ENCODE measurements around the gene LUZP2. TPM values are rescaled to one million over a fixed set of nuclear protein-coding genes. Genes with fewer than 3 reads are reported as not detected.

LUZP2 gene
- polyA plus RNA-seq, 1 of the 3 experiments (the other 2 are of a cell fraction): 0.03 TPM

DNA sequence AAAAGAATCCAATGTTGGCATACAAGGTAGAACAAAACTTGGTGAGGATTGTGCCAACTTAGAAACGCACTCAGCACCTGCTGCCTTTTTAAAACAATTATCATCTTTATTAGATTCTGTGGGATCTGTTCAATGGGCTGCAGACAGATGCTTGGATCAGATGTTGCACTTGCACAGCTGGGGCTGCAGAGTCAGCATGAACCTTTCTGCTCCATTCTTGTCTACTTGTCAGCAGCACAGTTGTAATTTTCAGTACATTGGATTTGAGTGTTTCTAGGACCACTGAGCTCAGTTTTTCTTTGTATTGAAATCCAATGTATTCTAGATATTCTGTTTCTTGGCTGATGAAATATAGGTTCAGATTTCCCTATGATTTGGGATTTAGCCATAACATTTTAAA, 164.5 kb downstream of the LUZP2 start:
- Histone ChIP-seq H3K4me3 (ENCODE audit: low read depth in 2 of 2, low read length in 1 of 2) (no peak overlapping the region), H3F3A (replicated peaks; ENCODE audit: insufficient read depth) (no peaks in the 10 kb centered on the region), H3K36me3 (replicated peaks in 1 of 2; ENCODE audit: control insufficient read depth in 1 of 2, insufficient read depth in 2 of 2, low read length in 1 of 2) (no peaks in the 10 kb centered on the region), H3K9me2 (no peaks in the 10 kb centered on the region), H3K4me1 (ENCODE audit: control insufficient read depth in 1 of 2, insufficient read depth in 2 of 2, low read depth in 1 of 2, low read length in 1 of 2) (peaks cover 0 to 6% of the 10 kb centered on the region in 2 experiments; a peak in 2 of 4 replicates), H2AFZ (ENCODE audit: low read depth) (no peak overlapping the region), H3K9me3 (no peaks in the 10 kb centered on the region), H3K79me2 (ENCODE audit: insufficient read depth) (no peaks in the 10 kb centered on the region), H3K27ac (ENCODE audit: low read depth in 2 of 2, low read length in 1 of 2) (no peak overlapping the region; a peak in 1 of 4 replicates), H3K9ac (no peak overlapping the region), H3K4me2 (no peak overlapping the region), H3K27me3 (ENCODE audit: insufficient read depth) (no peaks in the 10 kb centered on the region), H4K20me1 (ENCODE audit: insufficient read depth) (no peaks in the 10 kb centered on the region)
- POLR2A ChIA-PET: no interaction called here
- CTCF ChIA-PET: interaction anchor here (0.6 kb wide), 1 partner anchor 1640 kb away, joined by 3 read pairs; no protein-coding TSS in a partner anchor
- DNase-seq: peak; percentile 8
- TF ChIP-seq CHD2 (IDR thresholded peaks at IDR 0.05; ENCODE audit: low read length, partially characterized antibody) (peak; percentile 20), GATA2 (CRISPR knock-in tag; IDR thresholded peaks at IDR 0.05) (0 out of 2 replicates have a peak, but pooled peaks have one; percentile 18)
- TF ChIP-seq, protein P1, sequence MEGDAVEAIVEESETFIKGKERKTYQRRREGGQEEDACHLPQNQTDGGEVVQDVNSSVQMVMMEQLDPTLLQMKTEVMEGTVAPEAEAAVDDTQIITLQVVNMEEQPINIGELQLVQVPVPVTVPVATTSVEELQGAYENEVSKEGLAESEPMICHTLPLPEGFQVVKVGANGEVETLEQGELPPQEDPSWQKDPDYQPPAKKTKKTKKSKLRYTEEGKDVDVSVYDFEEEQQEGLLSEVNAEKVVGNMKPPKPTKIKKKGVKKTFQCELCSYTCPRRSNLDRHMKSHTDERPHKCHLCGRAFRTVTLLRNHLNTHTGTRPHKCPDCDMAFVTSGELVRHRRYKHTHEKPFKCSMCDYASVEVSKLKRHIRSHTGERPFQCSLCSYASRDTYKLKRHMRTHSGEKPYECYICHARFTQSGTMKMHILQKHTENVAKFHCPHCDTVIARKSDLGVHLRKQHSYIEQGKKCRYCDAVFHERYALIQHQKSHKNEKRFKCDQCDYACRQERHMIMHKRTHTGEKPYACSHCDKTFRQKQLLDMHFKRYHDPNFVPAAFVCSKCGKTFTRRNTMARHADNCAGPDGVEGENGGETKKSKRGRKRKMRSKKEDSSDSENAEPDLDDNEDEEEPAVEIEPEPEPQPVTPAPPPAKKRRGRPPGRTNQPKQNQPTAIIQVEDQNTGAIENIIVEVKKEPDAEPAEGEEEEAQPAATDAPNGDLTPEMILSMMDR (IDR thresholded peaks at IDR 0.05): no peak
- WGBS (ENCODE audit: low lambda C conversion rate): 17% methylated on average over 1 of the region's 1 CpG

DNA sequence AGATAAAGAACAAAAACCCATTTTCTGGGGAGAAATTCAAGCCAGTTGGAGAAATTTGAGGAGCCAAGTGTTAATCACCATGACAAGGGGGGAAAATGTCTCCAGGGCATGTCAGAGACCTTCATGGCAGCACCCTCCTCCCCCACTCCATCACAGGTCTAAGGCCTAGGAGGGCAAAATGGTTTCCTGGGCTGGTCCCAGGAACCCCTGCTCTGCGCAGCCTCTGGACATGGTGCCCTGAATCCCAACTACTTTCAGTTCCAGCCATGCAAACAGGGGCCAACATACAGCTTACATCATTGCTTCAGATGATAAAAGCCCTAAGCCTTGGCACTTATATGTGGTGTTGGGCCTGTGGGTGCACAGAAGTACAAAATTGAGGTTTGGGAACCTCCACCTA, 167.5 kb downstream of the LUZP2 start:
- TF ChIP-seq JUND (IDR thresholded peaks at IDR 0.05) (no peak), SIN3A (IDR thresholded peaks at IDR 0.05; ENCODE audit: borderline replicate concordance, low read depth, low read length) (no peak), TAF1 (IDR thresholded peaks at IDR 0.05; ENCODE audit: borderline replicate concordance, low read depth, low read length) (no peak), GABPA (IDR thresholded peaks at IDR 0.05; ENCODE audit: low read depth) (no peak), CHD2 (IDR thresholded peaks at IDR 0.05; ENCODE audit: low read length, partially characterized antibody) (no peak), RCOR1 (IDR thresholded peaks at IDR 0.05; ENCODE audit: low read length) (no peak)
- TF ChIP-seq, protein P1 (IDR thresholded peaks at IDR 0.05): no peak
- ChIA-PET POLR2A (no interaction called here), CTCF (no interaction called here)
- no peak overlapping the region for H3K4me3 ChIP-seq (ENCODE audit: low read depth in 2 of 2, low read length in 1 of 2)
- no peak overlapping the region for H3K27ac ChIP-seq (ENCODE audit: low read depth in 2 of 2, low read length in 1 of 2)
- no peaks in the 10 kb centered on the region for H4K20me1 ChIP-seq (ENCODE audit: insufficient read depth)
- no peaks in the 10 kb centered on the region for H3K9me3 ChIP-seq
- no peak overlapping the region for H2AFZ ChIP-seq (ENCODE audit: low read depth)
- no peak overlapping the region for H3K4me2 ChIP-seq
- no peaks in the 10 kb centered on the region for H3F3A ChIP-seq (replicated peaks; ENCODE audit: insufficient read depth)
- no peaks in the 10 kb centered on the region for H3K36me3 ChIP-seq (replicated peaks in 1 of 2; ENCODE audit: control insufficient read depth in 1 of 2, insufficient read depth in 2 of 2, low read length in 1 of 2)
- no peaks in the 10 kb centered on the region for H3K79me2 ChIP-seq (ENCODE audit: insufficient read depth)
- no peak overlapping the region for H3K9ac ChIP-seq
- H3K9me2 ChIP-seq: no peaks in the 10 kb centered on the region
- DNase-seq: no peak
- H3K27me3 ChIP-seq (ENCODE audit: insufficient read depth): no peaks in the 10 kb centered on the region
- peaks cover 0 to 6% of the 10 kb centered on the region in 2 experiments; a peak in 2 of 4 replicates for H3K4me1 ChIP-seq (ENCODE audit: control insufficient read depth in 1 of 2, insufficient read depth in 2 of 2, low read depth in 1 of 2, low read length in 1 of 2)
- WGBS (ENCODE audit: low lambda C conversion rate): no CpG with 5 or more reads among the region's 1 CpG

Measured in SK-N-SH (cell line).